ENCODE data around the gene CLASP1. TPM values are rescaled to one million over a fixed set of nuclear protein-coding genes. Genes with fewer than 3 reads are reported as not detected.

Gene CLASP1
- total and polyA plus RNA-seq, 4 donors = 7.5 to 50.0 (median 21.9) TPM

DNA sequence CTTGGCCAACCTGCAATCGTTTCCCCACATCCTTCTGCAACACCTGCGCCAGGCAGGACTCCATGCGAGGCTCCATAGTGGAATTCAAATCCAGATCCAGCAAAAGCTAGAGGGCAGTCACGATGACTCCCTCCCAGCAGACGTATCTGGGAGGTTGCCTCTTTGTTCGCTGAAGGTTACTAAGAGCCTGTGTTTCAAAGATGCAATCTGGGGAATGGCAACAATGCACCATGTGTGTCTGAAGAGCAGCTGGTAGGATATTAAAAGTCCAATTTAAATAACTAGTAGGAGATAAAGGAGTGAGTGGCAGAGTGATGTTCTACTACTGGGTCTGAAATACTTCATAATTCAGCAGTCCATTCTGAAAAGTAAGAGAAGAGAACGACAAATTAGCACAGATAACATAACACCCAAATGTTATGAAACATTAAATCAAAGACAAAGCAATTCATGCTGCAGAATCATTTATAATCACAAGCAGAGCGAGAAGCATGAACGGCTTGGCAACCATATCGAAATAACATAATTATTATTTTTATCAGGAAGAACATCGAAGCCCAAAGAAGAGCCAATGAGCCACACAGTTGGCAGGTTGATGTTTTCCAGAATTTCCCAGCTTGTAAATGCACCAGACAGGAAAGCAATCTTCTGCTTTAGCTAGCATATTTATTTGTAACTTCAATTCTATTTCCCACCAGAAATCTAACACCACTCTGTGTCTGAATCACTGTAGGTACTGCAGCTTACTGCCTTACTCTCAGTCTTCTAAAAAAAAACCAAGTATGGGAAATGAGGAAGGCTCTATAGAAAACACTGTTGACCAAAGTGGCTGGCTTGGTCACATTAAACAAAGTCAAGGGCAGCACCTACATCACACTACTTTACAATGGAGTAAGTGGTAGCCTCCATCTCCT is 43.2 kb downstream of the CLASP1 start:
- no peak for DNase-seq (ENCODE audit: low spot score)
- Histone ChIP-seq H3K27me3 (ENCODE audit: control insufficient read depth in 4 of 4, insufficient read depth in 4 of 4, low read length in 3 of 4) (no peaks in the 10 kb centered on the region), H3K36me3 (ENCODE audit: control insufficient read depth in 4 of 4, insufficient read depth in 3 of 4, low read depth in 1 of 4, low read length in 3 of 4) (peaks cover 0 to 8% (median 2%) of the 10 kb centered on the region in 4 donors), H3K4me3 (ENCODE audit: low read depth in 1 of 3, low read length in 3 of 3) (no peak overlapping the region), H3K4me1 (ENCODE audit: control insufficient read depth in 4 of 4, insufficient read depth in 4 of 4, low read length in 3 of 4) (peaks cover 0 to 5% (median 0%) of the 10 kb centered on the region in 4 donors), H3K27ac (ENCODE audit: low read depth in 1 of 2, low read length in 2 of 2) (no peak overlapping the region), H3K9me3 (ENCODE audit: control insufficient read depth in 4 of 4, low read length in 3 of 4) (peaks cover 0 to 3% (median 0%) of the 10 kb centered on the region in 4 donors), H3K9ac (ENCODE audit: low read depth in 1 of 2, low read length in 2 of 2) (no peak overlapping the region)
- 87% methylated on average over 11 of the region's 11 CpGs for WGBS
- TF ChIP-seq TAF1 (conservative IDR thresholded peaks at IDR 0.05) = no peak
- no peak for TF ChIP-seq HNF4A (conservative IDR thresholded peaks at IDR 0.05)
- no peak for TF ChIP-seq HNF4G (IDR thresholded peaks at IDR 0.05)
- TF ChIP-seq NR2F2 (IDR thresholded peaks at IDR 0.05) = no peak
- TF ChIP-seq, protein P1, sequence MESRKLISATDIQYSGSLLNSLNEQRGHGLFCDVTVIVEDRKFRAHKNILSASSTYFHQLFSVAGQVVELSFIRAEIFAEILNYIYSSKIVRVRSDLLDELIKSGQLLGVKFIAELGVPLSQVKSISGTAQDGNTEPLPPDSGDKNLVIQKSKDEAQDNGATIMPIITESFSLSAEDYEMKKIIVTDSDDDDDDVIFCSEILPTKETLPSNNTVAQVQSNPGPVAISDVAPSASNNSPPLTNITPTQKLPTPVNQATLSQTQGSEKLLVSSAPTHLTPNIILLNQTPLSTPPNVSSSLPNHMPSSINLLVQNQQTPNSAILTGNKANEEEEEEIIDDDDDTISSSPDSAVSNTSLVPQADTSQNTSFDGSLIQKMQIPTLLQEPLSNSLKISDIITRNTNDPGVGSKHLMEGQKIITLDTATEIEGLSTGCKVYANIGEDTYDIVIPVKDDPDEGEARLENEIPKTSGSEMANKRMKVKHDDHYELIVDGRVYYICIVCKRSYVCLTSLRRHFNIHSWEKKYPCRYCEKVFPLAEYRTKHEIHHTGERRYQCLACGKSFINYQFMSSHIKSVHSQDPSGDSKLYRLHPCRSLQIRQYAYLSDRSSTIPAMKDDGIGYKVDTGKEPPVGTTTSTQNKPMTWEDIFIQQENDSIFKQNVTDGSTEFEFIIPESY (IDR thresholded peaks at IDR 0.05) = no peak
- TF ChIP-seq JUND (IDR thresholded peaks at IDR 0.05) = no peak
- no peak for TF ChIP-seq FOXA1 (IDR thresholded peaks at IDR 0.05)
- TF ChIP-seq, protein P2, sequence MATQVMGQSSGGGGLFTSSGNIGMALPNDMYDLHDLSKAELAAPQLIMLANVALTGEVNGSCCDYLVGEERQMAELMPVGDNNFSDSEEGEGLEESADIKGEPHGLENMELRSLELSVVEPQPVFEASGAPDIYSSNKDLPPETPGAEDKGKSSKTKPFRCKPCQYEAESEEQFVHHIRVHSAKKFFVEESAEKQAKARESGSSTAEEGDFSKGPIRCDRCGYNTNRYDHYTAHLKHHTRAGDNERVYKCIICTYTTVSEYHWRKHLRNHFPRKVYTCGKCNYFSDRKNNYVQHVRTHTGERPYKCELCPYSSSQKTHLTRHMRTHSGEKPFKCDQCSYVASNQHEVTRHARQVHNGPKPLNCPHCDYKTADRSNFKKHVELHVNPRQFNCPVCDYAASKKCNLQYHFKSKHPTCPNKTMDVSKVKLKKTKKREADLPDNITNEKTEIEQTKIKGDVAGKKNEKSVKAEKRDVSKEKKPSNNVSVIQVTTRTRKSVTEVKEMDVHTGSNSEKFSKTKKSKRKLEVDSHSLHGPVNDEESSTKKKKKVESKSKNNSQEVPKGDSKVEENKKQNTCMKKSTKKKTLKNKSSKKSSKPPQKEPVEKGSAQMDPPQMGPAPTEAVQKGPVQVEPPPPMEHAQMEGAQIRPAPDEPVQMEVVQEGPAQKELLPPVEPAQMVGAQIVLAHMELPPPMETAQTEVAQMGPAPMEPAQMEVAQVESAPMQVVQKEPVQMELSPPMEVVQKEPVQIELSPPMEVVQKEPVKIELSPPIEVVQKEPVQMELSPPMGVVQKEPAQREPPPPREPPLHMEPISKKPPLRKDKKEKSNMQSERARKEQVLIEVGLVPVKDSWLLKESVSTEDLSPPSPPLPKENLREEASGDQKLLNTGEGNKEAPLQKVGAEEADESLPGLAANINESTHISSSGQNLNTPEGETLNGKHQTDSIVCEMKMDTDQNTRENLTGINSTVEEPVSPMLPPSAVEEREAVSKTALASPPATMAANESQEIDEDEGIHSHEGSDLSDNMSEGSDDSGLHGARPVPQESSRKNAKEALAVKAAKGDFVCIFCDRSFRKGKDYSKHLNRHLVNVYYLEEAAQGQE (IDR thresholded peaks at IDR 0.05) = no peak
- TF ChIP-seq, protein P3, sequence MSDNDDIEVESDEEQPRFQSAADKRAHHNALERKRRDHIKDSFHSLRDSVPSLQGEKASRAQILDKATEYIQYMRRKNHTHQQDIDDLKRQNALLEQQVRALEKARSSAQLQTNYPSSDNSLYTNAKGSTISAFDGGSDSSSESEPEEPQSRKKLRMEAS (IDR thresholded peaks at IDR 0.05) = no peak

DNA sequence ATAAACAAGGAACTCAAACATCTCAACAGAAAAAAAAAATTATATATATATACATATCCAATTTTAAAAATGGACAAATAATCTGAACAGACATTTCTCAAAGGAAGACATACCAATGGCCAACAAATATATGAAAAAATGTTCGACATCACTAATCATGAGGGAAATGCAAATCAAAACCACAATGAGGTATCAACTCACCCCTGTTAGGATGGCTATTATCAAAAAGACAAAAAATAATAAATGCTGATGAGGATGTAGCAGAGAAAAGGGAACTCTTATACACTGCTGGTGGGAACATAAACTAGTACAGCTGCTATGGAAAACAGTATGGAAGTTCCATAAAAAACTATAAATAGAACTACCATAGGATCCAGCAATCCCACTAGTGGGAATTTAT is 46.1 kb downstream of the CLASP1 start:
- WGBS = 94% methylated on average over 1 of the region's 1 CpG
- Histone ChIP-seq H3K36me3 (ENCODE audit: control insufficient read depth in 4 of 4, insufficient read depth in 3 of 4, low read depth in 1 of 4, low read length in 3 of 4) (peaks cover 0 to 8% (median 3%) of the 10 kb centered on the region in 4 donors), H3K9ac (ENCODE audit: low read depth in 1 of 2, low read length in 2 of 2) (no peak overlapping the region), H3K27ac (ENCODE audit: low read depth in 1 of 2, low read length in 2 of 2) (no peak overlapping the region), H3K4me1 (ENCODE audit: control insufficient read depth in 4 of 4, insufficient read depth in 4 of 4, low read length in 3 of 4) (peaks cover 3 to 9% (median 6%) of the 10 kb centered on the region in 4 donors), H3K9me3 (ENCODE audit: control insufficient read depth in 4 of 4, low read length in 3 of 4) (no peaks in the 10 kb centered on the region), H3K4me3 (ENCODE audit: low read depth in 1 of 3, low read length in 3 of 3) (no peak overlapping the region), H3K27me3 (ENCODE audit: control insufficient read depth in 4 of 4, insufficient read depth in 4 of 4, low read length in 3 of 4) (no peaks in the 10 kb centered on the region)
- TF ChIP-seq RXRA (IDR thresholded peaks at IDR 0.05) (no peak), SP1 (IDR thresholded peaks at IDR 0.05) (no peak), EGR1 (IDR thresholded peaks at IDR 0.05; ENCODE audit: low read depth in 2 of 2) (no peak), RAD21 (IDR thresholded peaks at IDR 0.05) (no peak), YY1 (IDR thresholded peaks at IDR 0.05) (no peak), HNF4A (conservative IDR thresholded peaks at IDR 0.05) (no peak), FOXA1 (IDR thresholded peaks at IDR 0.05) (no peak), TAF1 (conservative IDR thresholded peaks at IDR 0.05) (no peak), FOXA2 (IDR thresholded peaks at IDR 0.05) (no peak), JUND (IDR thresholded peaks at IDR 0.05) (no peak)
- TF ChIP-seq, protein P3 (IDR thresholded peaks at IDR 0.05) = no peak
- TF ChIP-seq, protein P1 (IDR thresholded peaks at IDR 0.05) = no peak
- TF ChIP-seq, protein P2 (IDR thresholded peaks at IDR 0.05) = no peak
- TF ChIP-seq, protein P4, sequence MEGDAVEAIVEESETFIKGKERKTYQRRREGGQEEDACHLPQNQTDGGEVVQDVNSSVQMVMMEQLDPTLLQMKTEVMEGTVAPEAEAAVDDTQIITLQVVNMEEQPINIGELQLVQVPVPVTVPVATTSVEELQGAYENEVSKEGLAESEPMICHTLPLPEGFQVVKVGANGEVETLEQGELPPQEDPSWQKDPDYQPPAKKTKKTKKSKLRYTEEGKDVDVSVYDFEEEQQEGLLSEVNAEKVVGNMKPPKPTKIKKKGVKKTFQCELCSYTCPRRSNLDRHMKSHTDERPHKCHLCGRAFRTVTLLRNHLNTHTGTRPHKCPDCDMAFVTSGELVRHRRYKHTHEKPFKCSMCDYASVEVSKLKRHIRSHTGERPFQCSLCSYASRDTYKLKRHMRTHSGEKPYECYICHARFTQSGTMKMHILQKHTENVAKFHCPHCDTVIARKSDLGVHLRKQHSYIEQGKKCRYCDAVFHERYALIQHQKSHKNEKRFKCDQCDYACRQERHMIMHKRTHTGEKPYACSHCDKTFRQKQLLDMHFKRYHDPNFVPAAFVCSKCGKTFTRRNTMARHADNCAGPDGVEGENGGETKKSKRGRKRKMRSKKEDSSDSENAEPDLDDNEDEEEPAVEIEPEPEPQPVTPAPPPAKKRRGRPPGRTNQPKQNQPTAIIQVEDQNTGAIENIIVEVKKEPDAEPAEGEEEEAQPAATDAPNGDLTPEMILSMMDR (IDR thresholded peaks at IDR 0.05; ENCODE audit: low read depth, low read length, missing input control) = no peak
- no peak for DNase-seq (ENCODE audit: low spot score)
